DMS79 (cell line): ENCODE data around the gene PHEX.
A peak's percentile ranks its signal among the peaks of the same experiment; 100 is the strongest.

ENCODE experiments used
- DNase-seq: peaks from one replicate; lab custom pipeline; 2025; lab: John Stamatoyannopoulos, UW

Gene PHEX

GRCh38 chrX:22109442-22109841 is 77.3 kb downstream of the PHEX start:
- no peak for DNase-seq

DNA sequence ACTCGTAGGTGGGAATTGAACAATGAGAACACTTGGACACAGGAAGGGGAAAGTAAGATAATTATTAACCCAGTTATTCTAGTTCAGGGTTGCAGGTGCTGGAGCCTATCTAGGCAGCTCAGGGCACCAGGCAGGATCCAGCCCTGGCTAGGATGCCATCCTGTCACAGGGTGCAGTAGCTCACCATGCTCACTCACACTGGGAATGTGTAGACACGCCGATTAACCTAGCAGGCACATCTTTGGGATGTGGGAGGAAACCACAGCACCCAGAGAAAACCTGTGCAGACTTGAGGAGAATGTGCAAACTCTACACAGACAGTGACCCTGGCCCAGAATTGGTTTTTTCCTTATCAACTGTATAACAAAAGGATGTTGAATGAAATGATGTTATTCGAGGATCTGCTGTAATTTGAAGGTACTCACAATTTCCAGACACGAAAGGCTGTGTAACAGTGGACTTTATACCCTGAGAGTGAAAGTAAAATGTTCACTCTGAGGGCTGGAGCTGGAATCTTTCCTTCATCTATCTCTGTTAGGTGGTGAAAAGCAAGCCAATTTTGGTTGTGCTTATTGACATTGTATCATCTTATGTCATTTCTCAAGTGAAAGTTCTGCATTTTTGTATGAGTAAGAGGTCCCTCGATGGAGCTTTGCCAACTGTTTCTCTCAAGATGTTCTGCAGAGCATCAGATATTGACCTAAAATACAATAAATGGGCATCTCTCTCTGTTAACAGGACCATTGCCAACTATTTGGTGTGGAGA is 78.8 kb downstream of the PHEX start:
- no peak for DNase-seq

- DNase-seq = no peak
Measured at GRCh38 chrX:22116605-22117546, 84.8 kb downstream of the PHEX start.

- DNase-seq = no peak
Measured at GRCh38 chrX:22117633-22118032, 85.5 kb downstream of the PHEX start.

DNA sequence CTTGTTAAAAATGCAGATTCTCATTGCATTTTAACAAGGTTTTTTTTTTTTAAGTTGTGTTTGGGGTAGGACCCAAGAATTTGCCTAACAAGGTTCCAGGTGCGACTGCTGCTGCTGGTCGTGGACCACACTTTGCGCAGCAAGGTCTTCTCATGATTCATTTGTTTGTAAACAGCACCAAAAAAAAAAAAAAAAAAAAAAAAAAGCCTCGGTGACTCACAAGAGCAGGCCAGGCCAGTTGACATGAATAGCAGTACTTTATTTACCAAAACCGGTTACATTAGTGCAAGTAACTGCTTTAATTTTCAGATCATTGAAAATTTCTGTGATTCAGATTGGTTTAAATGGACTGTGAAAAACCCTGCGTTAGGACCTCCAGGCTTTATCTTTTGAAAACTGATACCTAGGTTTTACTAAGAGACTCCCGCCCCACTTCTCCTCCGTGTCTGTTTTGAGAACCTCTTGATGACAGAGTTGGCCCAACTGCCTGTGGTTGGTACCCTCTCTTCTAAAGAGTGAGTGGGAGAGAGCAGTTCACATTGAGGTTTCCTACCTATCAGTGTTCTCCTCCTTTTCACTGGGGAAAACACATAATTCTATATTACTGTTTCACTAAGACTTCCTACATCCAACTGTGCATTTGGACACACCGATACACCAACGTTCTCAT is 86.2 kb downstream of the PHEX start:
- peak; percentile 29 for DNase-seq

GRCh38 chrX:22121161-22121560 is 89.0 kb downstream of the PHEX start:
- DNase-seq = no peak

DNA sequence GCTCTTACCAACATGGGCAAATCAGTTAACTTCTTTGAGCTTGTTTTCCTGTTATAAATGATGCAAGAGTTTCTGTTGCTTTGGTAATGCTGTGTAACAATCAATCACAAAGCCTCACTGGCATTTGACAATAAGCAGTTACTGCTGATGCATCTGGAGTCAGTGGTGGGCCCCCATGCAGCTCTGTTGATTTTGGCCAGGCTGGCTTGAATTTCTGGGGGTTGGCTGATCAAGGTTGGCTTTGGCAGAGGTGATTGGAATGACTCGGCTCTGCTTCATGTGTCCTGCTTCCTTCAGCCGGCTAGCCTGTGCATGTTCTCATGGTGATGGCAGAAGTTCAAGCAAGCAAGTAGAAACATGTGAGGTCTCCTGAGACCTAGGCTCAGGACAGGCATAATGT is 90.4 kb downstream of the PHEX start:
- no peak for DNase-seq

DNA sequence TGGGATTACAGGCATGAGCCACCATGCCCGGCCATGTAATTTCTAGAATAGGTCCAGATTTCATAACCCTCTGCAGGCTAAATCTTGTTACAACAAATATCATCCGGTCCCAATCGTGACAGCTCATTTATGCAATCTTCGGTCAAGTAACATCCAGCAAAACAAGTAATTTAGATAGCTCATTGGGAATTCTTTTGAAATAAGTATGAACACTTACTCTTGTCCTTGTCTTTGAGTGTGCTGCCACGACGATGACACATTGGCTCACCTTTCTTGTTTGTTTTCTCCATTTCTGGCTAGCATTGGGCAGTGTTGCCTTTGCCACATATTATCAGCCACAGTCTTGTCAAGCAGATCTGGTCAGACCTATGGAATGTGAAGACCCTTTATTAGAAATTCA is 92.0 kb downstream of the PHEX start:
- no peak for DNase-seq

GRCh38 chrX:22125481-22125880 is 93.4 kb downstream of the PHEX start:
- no peak for DNase-seq

DNA sequence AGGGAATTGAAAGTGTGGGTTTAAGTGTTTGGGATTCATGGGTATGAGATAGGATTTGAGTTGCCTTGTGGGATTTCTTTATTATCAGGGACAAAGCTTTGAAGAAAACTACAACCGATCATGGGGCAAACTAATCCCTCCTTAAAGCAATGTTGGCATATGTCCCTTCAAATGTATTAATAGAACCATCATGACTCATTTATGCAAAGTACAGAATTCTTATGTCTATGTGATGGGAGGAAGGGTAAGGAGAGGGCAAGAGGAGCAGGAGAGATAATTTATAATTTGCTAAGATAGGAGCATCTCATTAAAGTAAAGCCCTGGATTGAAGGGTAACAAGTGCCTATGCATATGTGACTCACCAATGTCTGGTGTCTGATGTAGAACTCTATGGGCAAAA is 94.2 kb downstream of the PHEX start:
- DNase-seq = no peak

DNA sequence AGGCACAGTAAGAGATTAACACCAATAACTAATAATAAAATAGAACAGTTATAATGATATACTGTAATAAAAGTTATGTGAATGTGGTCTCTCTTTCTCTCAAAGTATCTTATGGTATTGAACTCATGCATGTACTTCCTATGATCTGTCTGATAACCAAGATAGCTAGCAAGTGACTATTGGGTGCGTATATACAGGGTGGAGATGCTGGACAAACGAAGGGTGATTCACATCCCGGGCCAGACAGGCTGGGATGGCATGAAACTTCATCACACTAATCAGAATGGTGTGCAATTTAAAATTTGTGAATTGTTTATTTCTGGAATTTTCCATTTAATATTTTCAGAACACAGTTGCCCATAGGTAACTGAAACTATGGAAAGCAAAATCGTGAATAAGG is 96.8 kb downstream of the PHEX start:
- DNase-seq = no peak

DNA sequence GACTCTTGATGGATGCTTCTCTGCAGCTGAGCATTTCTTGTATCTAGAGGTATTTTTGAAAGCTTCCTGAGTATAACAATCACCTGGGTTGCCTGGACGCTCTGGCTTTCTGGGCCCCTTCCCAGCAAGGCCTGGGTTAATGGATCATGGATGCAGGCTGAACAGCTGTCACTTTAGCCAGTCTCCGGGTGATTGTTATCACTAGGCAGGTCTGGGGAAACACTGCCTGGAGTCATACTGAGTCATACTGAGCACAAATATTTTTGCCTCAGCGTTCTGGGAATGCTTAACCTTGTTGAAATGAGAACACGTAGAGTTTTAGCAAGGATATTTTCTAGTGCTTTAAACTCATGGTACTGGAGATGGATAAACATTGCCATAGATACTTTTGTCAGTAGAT is 102.6 kb downstream of the PHEX start:
- no peak for DNase-seq

DNA sequence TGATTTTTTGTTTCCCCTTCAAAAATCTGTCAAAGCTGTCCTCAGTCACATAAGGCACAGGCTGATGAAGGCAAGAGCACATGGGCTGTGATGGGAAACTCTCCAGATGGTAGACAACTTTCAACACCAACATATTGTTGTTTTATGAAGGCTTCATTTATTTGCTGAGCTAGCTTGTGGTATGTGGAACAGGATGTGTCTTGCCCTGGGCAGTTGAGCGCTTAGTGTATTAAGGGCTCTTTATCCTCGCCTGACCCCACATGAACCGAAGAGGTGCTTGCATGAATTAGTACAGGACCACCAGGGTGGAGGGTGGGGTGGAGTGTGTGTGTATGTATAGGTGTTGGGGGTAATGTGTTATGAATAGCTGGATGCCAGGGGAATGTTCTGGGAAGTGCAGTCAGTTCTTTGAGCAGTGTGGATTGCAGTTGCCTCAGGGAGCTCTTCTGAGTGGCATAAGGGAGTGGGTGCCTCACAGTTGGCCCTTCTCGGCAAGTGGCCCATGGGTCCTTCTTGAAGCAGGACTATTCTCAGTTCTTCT is 103.1 kb downstream of the PHEX start:
- no peak for DNase-seq

- DNase-seq = no peak
Measured at GRCh38 chrX:22135994-22136684, 104.0 kb downstream of the PHEX start.

- no peak for DNase-seq
Measured at GRCh38 chrX:22136711-22137110, 104.6 kb downstream of the PHEX start.

DNA sequence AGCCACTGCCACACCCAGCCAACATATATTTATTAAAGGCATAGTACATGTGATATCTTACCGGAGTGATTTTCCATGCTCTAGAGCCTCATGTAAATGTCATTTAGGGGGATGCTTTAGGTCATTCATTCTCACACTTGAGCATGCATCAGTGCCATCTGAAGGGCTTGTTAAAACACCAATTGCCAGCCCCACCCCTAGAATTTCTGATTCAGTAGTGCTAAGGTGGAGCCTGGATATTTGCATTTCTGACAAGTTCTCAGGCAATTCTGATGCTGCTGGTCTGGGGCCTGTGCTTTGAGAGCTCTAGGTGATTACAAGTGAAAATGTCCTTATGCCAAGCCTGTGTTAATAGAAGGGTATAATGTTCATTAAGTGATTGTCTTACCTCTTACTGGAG is 107.7 kb downstream of the PHEX start:
- no peak for DNase-seq

GRCh38 chrX:22141047-22141730 is 109.1 kb downstream of the PHEX start:
- no peak for DNase-seq

DNA sequence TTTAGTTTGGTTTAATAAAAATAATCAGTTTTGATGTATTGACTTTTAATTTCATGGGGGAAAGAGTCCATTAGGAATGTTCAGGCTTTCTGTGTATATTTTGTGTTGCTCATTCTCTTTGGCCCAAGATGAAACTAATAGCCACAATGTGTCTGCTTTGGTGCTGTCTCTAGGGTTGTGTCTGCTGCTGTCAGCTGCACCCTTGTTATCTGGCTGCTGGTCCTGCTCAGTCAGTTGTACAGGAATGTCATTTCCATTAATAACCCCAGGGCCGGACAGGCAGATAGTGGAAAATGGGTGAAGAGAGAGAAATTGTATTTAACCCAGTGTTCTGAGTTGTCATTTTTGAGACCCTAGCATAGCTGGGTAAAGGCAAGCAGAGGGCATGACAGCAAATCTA is 115.1 kb downstream of the PHEX start:
- DNase-seq = no peak

GRCh38 chrX:22147942-22148341 is 115.8 kb downstream of the PHEX start:
- no peak for DNase-seq

DNA sequence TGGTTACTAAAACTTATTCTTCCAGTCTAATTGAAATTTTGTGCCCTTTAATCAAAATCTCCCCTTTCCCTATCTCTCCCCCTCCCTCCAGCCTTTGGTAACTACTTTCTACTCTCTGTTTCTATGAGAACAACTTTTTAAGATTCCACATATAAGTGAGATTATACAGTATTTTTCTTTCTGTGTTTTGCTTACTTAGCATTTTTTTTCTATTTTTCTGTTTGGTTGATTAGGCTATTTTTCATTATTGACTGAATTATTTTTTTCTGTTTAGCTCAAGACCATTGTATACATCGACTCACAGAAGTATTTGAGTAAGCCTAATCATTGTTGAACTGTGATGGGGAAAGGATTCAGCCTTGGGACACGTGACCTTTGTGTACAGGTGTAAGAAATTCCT is 116.4 kb downstream of the PHEX start:
- no peak for DNase-seq

DNA sequence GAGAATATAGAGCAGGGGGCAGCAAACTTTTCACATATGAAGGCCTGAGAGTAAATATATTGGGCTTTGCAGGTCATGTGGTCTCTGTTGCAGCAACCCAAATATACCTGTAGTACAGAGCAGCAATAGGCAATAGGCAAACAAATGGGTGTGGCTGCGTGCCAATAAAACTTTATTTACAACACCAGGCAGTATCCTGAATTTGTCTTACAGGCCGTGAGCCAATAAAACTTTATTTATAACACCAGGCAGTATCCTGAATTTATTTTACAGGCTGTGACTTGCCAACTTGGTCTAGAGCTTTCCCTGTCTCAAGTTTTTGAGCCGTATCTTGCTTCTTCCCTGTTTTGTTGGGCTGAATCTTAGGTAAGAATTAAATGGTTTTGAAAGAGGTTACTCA is 118.2 kb downstream of the PHEX start:
- DNase-seq = no peak
